WERI-Rb-1 (cell line): ENCODE results near the gene FAM163B.

Experiments
- DNase-seq: peaks from one replicate; pipeline ENCODE4 v3.0.0-alpha.2; 2020
- H3K27ac ChIP-seq: fragments of 250-450 bp; sonication (Bioruptor Pico); 2 replicates; pipeline ENCODE4 v1.5.1; 2020; ENCODE audit warnings: mild to moderate bottlenecking, moderate library complexity
- H3K27me3 ChIP-seq: fragments of 250-450 bp; sonication (Bioruptor Pico); 2 replicates; pipeline ENCODE4 v1.5.1; 2021; ENCODE audit warnings: mild to moderate bottlenecking, low read depth, moderate library complexity; ENCODE audit not compliant: insufficient read depth, severe bottlenecking
- H3K36me3 ChIP-seq: fragments of 250-450 bp; sonication (Bioruptor Pico); 2 replicates; pipeline ENCODE4 v1.5.1; 2020; ENCODE audit warnings: mild to moderate bottlenecking, moderate library complexity
- H3K4me3 ChIP-seq: 2 replicates; pipeline ENCODE4 v1.5.1; 2011; ENCODE audit warnings: low read depth, mild to moderate bottlenecking, control low read depth, low read length
- H3K9me3 ChIP-seq: fragments of 250-450 bp; sonication (Bioruptor Pico); 2 replicates; pipeline ENCODE4 v1.5.1; 2021; ENCODE audit warnings: mild to moderate bottlenecking, moderate library complexity; ENCODE audit not compliant: severe bottlenecking
- CTCF ChIP-seq: IDR thresholded peaks from 2 replicates; pipeline ENCODE4 v1.5.1; 2011; ENCODE audit warnings: low read depth, mild to moderate bottlenecking, control low read depth, inconsistent platforms, low read length

FAM163B gene

GRCh38 chr9:133613432-133613831, 4.2 kb upstream of the FAM163B start:
- Histone ChIP-seq H3K36me3 (no peaks in the 10 kb centered on the region), H3K4me3 (no peak overlapping the region), H3K9me3 (no peaks in the 10 kb centered on the region), H3K27me3 (no peaks in the 10 kb centered on the region), H3K27ac (no peak overlapping the region)
- TF ChIP-seq CTCF: no peak
- DNase-seq: no peak

- Histone ChIP-seq H3K36me3 (no peaks in the 10 kb centered on the region; the same call in 1 of the 2 replicates), H3K4me3 (no peak overlapping the region), H3K27me3 (no peaks in the 10 kb centered on the region), H3K9me3 (no peaks in the 10 kb centered on the region), H3K27ac (no peak overlapping the region)
- no peak for DNase-seq
- no peak for TF ChIP-seq CTCF
Observed at GRCh38 chr9:133612816-133613215, 3.6 kb upstream of the FAM163B start.

GRCh38 chr9:133612051-133612450, 2.9 kb upstream of the FAM163B start:
- peaks cover 3% of the 10 kb centered on the region for H3K36me3 ChIP-seq
- no peaks in the 10 kb centered on the region for H3K27me3 ChIP-seq
- DNase-seq: no peak
- H3K27ac ChIP-seq: no peak overlapping the region
- TF ChIP-seq CTCF: no peak
- H3K4me3 ChIP-seq: no peak overlapping the region
- H3K9me3 ChIP-seq: no peaks in the 10 kb centered on the region

- Histone ChIP-seq H3K36me3 (peaks cover 5% of the 10 kb centered on the region), H3K4me3 (no peak overlapping the region), H3K27me3 (no peaks in the 10 kb centered on the region), H3K9me3 (no peaks in the 10 kb centered on the region), H3K27ac (no peak overlapping the region)
- peak; percentile 26 for DNase-seq
- no peak for TF ChIP-seq CTCF
Observed at GRCh38 chr9:133610845-133611244, 1.7 kb upstream of the FAM163B start.

- no peaks in the 10 kb centered on the region for H3K9me3 ChIP-seq
- peak overlapping the region; percentile 50 for H3K4me3 ChIP-seq
- H3K27ac ChIP-seq: no peak overlapping the region
- peaks cover 8% of the 10 kb centered on the region for H3K36me3 ChIP-seq
- H3K27me3 ChIP-seq: no peaks in the 10 kb centered on the region
- no peak for TF ChIP-seq CTCF
- DNase-seq: no peak
Observed at GRCh38 chr9:133608889-133609288, 300 bp downstream of the FAM163B start.

GRCh38 chr9:133608382-133608781, 807 bp downstream of the FAM163B start:
- TF ChIP-seq CTCF: no peak
- no peaks in the 10 kb centered on the region for H3K9me3 ChIP-seq
- no peaks in the 10 kb centered on the region for H3K27me3 ChIP-seq
- H3K4me3 ChIP-seq: peak overlapping the region; percentile 50
- no peak overlapping the region for H3K27ac ChIP-seq
- DNase-seq: no peak
- H3K36me3 ChIP-seq: peaks cover 8% of the 10 kb centered on the region
